ENCODE measurements around the gene UBE2M.
A peak's percentile ranks its signal among the peaks of the same experiment; 100 is the strongest.
"Not testable (repeated sequence)": the region's sequence is repeated elsewhere in the genome, so short reads cannot be mapped to it uniquely, and the experiment has no call there.

Gene UBE2M

GRCh38 chr19:58558066-58558622 lies at the start of gene UBE2M:
Gene UBE2M, minus strand, starts transcription at chr19:58558611. Its CDS starts 230 bp downstream, at chr19:58558381.
- no peak for DNase-seq (ENCODE audit: low read depth in 2 of 2)

- DNase-seq (ENCODE audit: low read depth in 2 of 2): not testable (repeated sequence)
These were observed 48.8 kb upstream of the UBE2M start for GRCh38 chr19:58607213-58607612.

DNA sequence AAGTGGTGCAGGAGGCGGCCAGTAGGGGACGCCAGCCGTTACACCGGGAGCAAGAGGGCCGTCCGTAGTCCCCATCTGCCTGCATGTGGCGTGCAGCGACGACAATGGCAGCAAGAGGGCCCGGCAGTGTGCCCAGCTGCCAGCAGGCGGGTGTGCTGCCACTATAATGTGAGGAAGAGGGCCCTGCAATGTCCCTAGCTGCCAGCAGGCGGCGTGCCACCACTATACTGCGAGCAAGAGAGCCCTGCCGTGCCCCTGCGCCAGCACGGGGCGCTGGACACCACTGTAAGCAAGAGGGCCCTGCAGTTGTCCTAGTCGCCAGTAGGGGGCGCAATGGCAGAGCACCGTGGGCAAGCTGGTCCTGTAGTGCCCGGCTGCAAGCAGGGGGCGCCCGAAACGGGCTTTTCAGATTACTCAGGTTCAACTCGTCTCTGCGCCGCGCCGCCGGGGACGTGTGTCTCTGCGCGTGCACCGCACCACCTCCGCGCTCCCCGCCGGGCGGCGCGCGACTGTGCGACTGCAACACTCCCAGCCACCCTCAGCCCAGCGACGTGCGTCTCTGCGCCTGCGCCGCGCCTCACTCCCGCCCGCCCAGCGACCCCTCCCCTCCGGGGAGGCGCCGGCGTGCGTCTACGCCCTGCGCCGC lies 48.0 kb upstream of the UBE2M start:
- DNase-seq (ENCODE audit: low read depth in 2 of 2): not testable (repeated sequence)

GRCh38 chr19:58586133-58586765 lies 27.8 kb upstream of the UBE2M start:
- DNase-seq (ENCODE audit: low read depth in 2 of 2): no peak

DNA sequence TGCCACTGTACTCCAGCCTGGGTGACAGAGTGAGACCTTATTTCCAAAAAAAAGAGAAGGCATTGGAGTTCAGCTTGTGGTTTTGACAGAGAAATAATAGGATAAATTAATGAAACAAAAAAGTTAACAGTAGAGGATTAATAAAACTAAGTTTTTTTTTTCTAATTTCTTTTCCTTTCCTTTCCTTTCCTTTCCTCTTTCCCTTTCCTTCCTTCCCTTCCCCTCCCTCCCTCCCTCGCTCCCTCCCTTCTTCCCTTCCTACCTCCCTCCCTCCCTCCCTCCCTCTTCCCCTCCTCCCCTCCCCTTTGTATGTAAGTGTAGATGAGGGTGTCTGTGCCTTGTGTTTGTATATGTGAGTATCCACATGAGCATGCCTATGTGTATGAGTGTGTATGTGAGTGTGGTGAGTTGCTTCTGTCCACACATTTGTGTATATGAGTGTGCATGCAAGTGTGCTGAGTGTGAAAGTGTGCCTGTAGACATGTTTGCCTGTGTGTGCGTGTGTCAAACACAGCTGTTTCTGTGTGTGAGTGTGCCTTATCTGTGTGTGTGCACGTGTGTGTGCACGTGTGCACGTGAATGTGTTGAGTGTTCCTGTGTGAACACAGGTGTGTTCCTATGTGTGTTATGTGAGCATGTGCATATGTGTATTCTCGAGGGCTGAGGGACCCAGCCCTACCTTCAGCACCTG lies 27.2 kb upstream of the UBE2M start:
- DNase-seq (ENCODE audit: low read depth in 2 of 2): no peak

- DNase-seq (ENCODE audit: low read depth in 2 of 2): no peak
These were observed 26.4 kb upstream of the UBE2M start for GRCh38 chr19:58584498-58585441.

- DNase-seq (ENCODE audit: low read depth in 2 of 2): no peak
These were observed 24.6 kb upstream of the UBE2M start for GRCh38 chr19:58582985-58583384.

- DNase-seq (ENCODE audit: low read depth in 2 of 2): peak; percentile 74 to 85
These were observed 23.1 kb upstream of the UBE2M start for GRCh38 chr19:58581227-58582141.

GRCh38 chr19:58579473-58580142 lies 21.2 kb upstream of the UBE2M start:
- DNase-seq (ENCODE audit: low read depth in 2 of 2): no peak

DNA sequence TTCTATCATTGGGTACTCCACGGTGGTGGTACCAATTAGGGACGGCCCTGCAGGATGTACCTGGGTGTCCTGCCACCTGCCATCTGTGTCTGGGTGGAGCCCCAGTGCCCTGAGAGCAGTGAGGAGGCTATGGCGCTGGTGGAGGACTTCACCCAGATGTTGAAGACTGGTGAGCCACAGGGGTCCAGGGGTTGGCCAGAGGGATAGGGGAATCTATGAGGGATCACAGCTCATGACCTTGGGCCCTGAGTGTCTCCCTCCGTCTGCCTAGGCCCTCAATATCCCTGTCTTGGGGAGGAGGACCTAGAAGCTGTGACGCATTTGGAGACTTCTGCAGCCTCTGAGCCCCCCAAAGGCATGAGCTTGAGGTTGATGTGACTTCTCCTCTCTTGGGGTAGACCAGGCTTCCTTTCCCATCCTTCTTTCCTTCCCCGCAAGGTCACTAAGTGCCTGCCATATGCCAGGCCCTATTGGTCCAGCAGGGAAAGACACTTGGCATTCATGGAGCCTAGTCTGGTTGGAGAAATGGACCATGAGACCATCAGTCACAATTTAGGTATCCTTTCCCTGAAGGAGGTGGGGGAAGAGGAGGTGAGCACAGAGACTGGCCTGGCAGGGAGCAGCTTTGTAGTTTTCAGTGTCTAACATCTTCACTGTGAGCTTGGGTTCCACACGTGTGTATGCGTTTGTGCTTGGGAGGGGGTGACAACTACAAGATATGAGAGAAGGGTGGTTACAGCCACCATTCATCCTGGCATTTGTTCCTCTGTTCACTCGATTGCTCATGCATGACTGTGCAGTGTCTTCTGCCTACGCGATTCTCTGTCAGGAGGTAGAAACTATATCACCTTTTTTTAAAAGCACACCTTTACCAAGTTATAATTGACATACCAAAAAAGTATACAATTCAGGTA lies 19.9 kb upstream of the UBE2M start:
- no peak for DNase-seq (ENCODE audit: low read depth in 2 of 2)

GRCh38 chr19:58577581-58577980 lies 19.2 kb upstream of the UBE2M start:
- DNase-seq (ENCODE audit: low read depth in 2 of 2): not testable (repeated sequence)

DNA sequence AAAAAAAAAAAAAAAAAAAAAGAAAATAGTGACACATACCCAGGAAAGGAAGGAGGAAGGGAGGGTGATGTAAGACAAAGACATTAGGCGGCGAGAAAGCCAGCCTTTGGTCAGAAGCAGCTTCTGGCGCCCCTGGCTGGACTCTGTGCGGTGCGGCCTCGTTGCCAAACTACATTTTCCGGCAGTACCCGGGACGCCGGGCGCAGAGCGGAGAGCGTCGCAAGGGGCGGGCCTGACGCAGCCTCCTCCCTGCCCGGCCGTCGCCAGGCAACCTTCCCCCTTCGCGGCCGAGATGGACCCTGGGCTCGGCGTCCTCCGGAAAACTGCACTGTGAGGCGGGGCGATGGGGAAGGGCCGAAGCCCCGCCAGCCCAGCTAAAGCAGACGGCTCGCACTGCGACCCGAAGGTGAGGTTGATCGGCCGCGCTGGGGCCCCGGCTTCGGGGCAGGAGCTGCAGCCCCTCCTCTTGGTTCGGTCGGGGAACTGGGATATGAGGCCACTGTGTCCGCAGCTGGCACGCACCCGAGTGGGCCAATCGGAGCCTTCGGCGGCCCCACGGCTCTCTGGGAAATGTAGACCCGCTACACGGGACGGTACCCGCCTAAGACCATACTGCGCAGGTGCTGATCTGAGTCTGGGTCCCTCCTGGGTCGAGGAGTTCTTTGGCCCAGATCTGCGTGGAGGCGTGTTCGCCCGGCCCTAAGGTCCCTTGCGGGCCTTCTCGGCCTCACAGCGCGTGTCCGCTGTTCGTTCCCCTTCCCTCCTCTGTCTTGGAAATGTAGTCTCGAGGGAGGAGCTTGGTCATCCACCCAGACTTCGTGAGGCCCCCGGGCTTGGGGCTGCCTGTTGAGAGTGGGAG lies 17.0 kb upstream of the UBE2M start:
- DNase-seq (ENCODE audit: low read depth in 2 of 2): peak; percentile 32 to 55

DNA sequence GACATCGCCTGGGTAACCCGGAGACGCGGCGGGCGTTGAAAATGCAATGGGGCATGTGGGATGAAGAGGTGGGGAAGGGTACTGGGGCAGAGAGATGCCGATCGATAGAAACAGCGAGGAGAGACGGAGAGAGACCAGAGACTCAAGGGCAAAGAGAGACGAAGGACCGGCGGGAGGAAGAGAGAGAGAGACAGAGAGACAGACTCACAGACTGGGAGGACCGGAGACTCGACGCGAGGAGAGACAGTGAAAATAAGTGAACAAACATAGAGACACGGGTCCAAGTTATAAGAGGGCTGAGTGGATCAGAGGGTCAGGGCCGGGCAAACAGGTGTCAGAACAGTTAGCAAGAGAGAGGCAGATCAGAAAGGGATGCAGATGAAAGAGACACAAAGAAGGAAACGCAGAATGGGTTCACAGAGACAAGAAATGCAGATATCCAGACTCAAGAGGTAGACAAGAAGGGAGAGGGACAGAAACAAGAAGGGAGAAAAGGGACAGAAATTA lies 15.3 kb upstream of the UBE2M start:
- DNase-seq (ENCODE audit: low read depth in 2 of 2): no peak

DNA sequence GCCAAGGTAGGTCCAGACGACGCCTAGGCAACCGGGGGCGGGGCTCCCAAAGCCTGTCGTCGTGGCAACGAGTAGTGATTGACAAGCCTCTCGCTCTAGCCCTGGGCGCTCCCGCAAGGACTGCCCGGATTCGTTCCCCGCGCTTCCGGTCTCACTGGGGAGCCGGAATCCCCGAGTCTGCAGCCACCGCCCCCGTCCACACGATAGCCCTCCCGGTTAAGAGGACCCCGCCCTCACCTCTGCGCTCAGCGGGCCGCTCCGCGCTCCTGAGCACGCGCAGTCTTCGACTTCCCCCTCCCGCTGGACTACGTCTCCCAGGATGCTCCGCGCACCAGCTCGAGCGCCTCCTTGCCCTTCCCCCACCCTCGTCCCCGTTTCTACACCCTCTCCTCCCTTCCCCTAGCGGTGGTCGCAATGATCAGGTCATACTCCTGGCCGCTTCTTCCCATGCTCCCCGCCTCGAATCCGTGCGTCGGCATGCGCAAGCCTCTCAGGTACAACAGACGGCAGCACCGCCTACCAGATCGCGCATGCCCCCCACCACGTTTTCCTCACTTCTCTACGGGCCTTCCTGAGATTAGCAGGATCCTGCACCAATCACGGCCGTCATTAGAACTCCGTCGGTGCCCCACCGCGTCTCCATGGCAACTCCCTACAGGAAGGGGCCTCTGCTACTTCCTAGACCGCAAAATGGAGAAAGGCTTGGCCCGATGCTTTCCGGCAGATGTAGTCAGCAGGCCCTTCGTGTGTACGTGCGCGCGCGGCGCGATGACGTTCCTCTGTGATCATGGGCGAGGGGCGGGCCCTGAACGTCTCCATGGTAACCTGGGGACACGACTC lies 14.6 kb upstream of the UBE2M start, which contains the start of gene MZF1:
Gene MZF1, minus strand, starts transcription at position 518 of the 840 bp plus-strand sequence. CDS start 1,946 bp downstream, outside the sequence.
- DNase-seq (ENCODE audit: low read depth in 2 of 2): peak; percentile 95 to 99

DNA sequence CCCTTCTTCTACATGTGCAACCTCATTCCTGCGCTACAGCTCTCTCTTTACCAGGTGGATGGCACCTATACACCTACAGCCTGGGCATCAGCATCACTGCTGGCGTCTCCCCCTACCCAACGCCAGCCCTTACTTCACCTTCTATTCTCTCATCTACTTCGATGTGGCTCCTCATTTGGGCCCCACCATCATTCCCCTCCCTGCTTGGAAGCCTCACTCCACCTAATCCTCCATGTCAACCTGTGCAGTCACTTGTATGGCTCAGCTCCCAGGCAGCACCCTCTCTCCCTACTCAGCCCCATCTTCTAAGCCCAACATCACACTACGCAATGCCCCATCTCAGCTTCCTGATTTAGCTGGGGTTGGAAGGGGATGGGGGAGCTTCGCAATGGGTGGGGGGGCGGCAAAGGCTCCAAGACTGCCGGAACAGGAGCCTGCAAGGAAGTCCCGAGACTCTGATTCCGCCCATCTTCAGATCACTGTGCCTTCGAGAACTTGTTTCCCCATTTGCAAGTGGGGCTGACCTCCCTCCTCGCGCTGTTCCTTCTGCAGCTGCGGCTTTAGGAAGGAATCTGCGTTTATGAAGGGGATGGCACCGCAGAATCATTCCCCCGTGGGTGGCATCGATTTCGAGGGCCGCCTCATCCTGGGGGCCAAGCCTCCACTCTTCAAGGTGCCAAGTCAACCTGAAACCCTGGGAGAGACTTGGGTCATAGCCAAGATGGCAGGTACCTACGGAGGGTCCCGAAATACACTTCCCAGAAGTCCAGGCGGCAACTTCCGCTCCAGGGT lies 13.8 kb upstream of the UBE2M start:
- no peak for DNase-seq (ENCODE audit: low read depth in 2 of 2)

GRCh38 chr19:58571575-58571947 lies 13.2 kb upstream of the UBE2M start:
- no peak for DNase-seq (ENCODE audit: low read depth in 2 of 2)
